T-helper 1 cell treated with Interleukin-12 subunit alpha and Interleukin-12 subunit beta and Interleukin-4 antibody, amounts not matched to agents 30 ng/mL and 1 ng/mL, for 36 hours (primary cell): ENCODE results near the gene FXYD2. TPM values are rescaled to one million over a fixed set of nuclear protein-coding genes. Genes with fewer than 3 reads are reported as not detected.

Experiments
- intact Hi-C: fragments of 100-400 bp; cut with micrococcal nuclease; formaldehyde crosslinking; loops from one replicate; pipeline ENCODE4 v1.15.1; 2024
- total RNA-seq: library from RNA; stranded (reverse); gene quantifications from 2 replicates; pipeline ENCODE4 v1.2.3, GENCODE V29; 2022

The FXYD2 gene
- total RNA-seq, 1 donor from 2014 or later, result 8.9 TPM

GRCh38 chr11:117836077-117836960 lies 11.8 kb upstream of the FXYD2 start:
- intact Hi-C loops, result no loop called here

GRCh38 chr11:117835576-117835975 lies 11.0 kb upstream of the FXYD2 start:
- intact Hi-C loops, result no loop called here

DNA sequence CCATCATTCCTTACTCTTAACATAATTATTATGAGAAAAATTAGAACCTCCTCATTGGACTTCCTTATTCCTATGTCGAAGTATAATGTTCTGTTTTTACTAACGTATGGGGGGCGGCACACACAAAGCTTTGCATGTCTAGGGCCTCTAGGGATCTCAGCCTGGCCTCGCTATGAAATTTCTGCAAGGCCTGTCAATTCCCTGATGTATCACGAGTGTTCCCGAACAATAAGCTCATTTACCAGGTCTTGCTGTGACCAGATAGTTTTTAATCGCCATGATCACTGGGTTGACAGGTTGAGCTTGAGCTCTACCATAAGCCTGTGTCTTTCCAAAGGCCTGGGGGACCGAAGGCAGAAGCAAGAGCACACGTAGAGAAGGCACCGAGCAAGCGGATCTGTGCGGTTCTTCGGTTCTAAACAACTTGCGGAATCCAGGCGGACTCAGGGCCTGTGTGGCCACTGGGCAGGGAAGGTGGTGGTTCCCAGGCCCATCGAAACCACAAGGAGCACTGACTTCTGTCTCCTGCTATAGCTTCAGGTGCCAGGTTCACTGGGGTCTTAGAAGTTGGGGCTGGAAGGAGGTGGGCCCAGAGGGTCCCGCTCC lies 10.4 kb upstream of the FXYD2 start:
- intact Hi-C loops, result no loop called here

GRCh38 chr11:117834068-117834810 lies 9.7 kb upstream of the FXYD2 start:
- intact Hi-C loops, result no loop called here

GRCh38 chr11:117833401-117833891 lies 8.9 kb upstream of the FXYD2 start:
- intact Hi-C loops, result no loop called here

DNA sequence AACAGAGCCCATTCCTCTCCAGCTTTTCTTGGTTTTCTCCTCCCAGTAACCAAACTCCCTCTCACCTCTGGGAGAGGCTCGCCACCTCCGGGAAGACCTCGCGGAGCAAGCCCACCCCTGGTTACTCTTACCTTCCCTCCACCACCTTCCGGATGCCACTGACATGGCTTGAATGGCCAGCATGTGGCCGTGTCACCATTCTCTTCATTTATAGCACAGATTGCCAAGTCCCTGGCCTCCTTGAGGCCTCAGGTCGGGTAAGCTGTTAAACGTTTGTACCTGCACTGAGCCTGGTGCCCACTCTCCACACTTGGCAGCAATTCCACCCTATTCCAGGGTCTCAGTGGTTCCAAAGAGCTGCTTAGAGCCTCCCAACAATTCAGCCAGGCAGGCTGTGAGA lies 8.0 kb upstream of the FXYD2 start:
- intact Hi-C loops, result no loop called here

DNA sequence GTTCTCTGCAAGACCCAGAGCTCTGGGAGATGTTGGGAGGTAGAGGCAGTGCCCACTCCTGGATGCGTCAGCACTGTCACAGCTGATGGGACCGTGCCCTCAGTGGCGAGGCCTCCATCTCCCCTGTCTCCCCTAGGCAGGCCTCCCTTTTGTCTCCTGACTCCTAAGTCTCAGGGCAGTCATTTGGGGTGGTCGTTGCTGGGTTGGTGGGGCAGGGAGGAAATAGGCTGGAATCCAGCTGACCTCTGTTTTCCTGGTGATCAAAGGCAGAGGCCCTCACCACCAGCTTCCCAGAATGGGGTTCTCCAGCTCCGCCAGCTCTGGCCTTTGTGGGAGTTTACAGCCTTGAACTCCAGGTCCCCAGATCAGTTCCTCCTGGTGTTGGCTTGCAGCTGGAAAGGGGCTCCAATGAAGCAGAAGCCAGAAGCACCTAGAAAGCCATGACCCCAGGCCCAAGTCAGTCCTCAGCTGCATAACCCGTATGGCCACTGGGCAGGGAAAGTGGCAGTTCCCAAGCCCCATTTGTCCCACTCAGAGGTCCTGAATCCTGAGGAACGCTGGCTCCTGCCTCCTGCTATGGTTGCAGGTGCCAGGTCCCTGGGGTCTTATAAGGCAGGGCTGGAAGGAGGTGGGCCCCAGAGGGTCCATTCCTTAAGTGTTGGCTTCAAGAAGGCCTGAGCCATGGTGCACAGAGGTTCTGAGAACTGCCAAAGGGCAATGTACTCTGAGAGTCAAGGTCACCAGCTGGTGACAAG lies 7.3 kb upstream of the FXYD2 start:
- intact Hi-C loops, result no loop called here

- intact Hi-C loops, result no loop called here
Measured at GRCh38 chr11:117830674-117831351, 6.3 kb upstream of the FXYD2 start.

- intact Hi-C loops, result no loop called here
Measured at GRCh38 chr11:117830072-117830471, 5.5 kb upstream of the FXYD2 start.

- intact Hi-C loops, result no loop called here
Measured at GRCh38 chr11:117829369-117829725, 4.8 kb upstream of the FXYD2 start.

- intact Hi-C loops, result loop anchor here (1.0 kb wide), 3 partner anchors 13 to 159 kb away; no protein-coding TSS in a partner anchor
Measured at GRCh38 chr11:117828611-117829368, 4.2 kb upstream of the FXYD2 start.

GRCh38 chr11:117827521-117828511 lies 3.3 kb upstream of the FXYD2 start:
- intact Hi-C loops, result loop anchor here (1.0 kb wide), 3 partner anchors 13 to 159 kb away; no protein-coding TSS in a partner anchor

- intact Hi-C loops, result no loop called here
Measured at GRCh38 chr11:117826832-117827231, 2.3 kb upstream of the FXYD2 start.

GRCh38 chr11:117826190-117826570 lies 1.6 kb upstream of the FXYD2 start:
- intact Hi-C loops, result no loop called here

DNA sequence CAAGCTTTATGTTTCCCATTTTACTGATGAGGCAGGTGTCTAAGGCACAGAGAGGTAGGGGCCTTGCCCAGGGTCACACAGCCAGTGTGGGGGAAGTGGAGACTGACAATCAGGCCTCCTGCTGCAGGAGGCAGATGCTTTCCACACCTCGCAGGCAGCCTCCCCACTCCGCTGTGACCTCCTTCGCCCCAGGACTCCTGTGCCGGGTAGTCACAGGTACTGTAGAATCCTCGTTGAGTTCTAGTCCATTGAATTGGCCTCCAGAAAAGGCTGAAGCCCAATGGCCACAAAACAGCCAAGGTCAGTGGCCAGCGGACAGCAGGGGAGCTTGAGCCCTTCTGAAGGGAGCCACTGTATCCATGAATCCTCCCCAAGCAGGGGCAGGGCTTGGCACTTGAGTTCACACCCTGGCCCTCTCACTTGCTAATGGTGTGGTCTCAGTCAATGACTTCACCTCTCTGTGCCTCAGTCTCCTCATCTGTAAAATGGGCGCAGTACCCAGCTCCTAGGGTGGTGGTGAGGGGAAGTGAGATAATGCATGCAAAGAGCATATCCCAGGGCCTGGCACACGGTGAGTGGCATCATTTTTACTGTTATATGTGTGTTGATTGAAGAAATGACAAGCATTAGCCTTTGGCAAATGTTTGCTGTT lies 1.1 kb upstream of the FXYD2 start:
- intact Hi-C loops, result no loop called here

DNA sequence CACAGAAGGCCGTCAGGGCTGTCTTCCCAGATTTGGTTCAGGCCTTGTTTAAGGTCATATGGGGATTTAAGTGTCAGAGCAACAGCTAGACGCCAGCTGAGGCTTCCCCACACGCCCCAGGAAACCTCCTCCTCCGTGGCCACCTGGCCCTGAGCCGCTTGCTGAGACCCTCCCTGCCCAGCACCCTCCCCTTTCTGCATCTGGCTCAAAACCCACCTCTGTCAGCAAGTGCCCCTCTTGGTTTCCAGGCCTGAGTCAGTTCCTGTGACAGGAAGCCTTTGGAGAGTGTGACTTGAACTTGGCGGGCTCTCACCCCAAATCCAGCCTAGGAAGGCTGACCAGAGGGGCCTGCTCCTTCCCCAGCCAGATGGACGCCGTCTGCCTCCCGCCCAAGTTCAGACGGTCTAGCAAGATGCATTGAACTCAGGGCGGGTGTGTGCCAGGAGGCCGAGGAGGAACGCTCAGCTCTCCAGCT lies 561 bp downstream of the FXYD2 start:
- intact Hi-C loops, result loop anchor here (1.0 to 2.0 kb wide), 4 partner anchors 20 to 229 kb away; no protein-coding TSS in a partner anchor

GRCh38 chr11:117823294-117823945 lies 1.1 kb downstream of the FXYD2 start:
- intact Hi-C loops, result loop anchor here (1.0 to 2.0 kb wide), 4 partner anchors 21 to 230 kb away; no protein-coding TSS in a partner anchor
